Mesendoderm (in vitro differentiated cells): ENCODE measurements around the gene FRMD4A.

Experiments used
- DNase-seq: peaks from one replicate; pipeline ENCODE4 v3.0.0; 2013
- H2AK5ac ChIP-seq: 2 replicates; pipeline ENCODE4 v1.6.1; 2013; ENCODE audit warnings: low read length, inconsistent platforms
- H2BK120ac ChIP-seq: 2 replicates; pipeline ENCODE4 v1.6.1; 2013; ENCODE audit warnings: low read depth, mild to moderate bottlenecking, low read length, moderate library complexity, mixed read lengths
- H2BK15ac ChIP-seq: replicated peaks from 2 replicates; pipeline ENCODE4 v1.6.1; 2013; ENCODE audit warnings: low read depth, mild to moderate bottlenecking, moderate library complexity
- H2BK5ac ChIP-seq: 2 replicates; pipeline ENCODE4 v1.6.1; 2013; ENCODE audit warnings: low read length, inconsistent platforms
- H3K18ac ChIP-seq: 2 replicates; pipeline ENCODE4 v1.6.1; 2013; ENCODE audit warnings: mild to moderate bottlenecking, low read length, mixed read lengths
- H3K23ac ChIP-seq: one replicate; pipeline ENCODE4 v1.6.1; 2013; ENCODE audit warnings: low read length
- H3K27ac ChIP-seq: 2 replicates; pipeline ENCODE4 v1.5.1; 2013; ENCODE audit warnings: low read depth, mild to moderate bottlenecking, inconsistent platforms, low read length, moderate library complexity
- H3K27me3 ChIP-seq: 2 replicates; pipeline ENCODE4 v1.6.1; 2013; ENCODE audit warnings: low read length, control low read depth, mild to moderate bottlenecking, inconsistent platforms; ENCODE audit not compliant: insufficient read depth, poor library complexity
- H3K36me3 ChIP-seq: 2 replicates; pipeline ENCODE4 v1.6.1; 2013; ENCODE audit warnings: low read length, inconsistent platforms; ENCODE audit not compliant: control insufficient read depth, insufficient read depth
- H3K4ac ChIP-seq: one replicate; pipeline ENCODE4 v1.6.1; 2013; ENCODE audit warnings: low read depth, mild to moderate bottlenecking, low read length, moderate library complexity
- H3K4me1 ChIP-seq: 2 replicates; pipeline ENCODE4 v1.6.1; 2013; ENCODE audit warnings: low read depth, low read length, inconsistent platforms; ENCODE audit not compliant: control insufficient read depth
- H3K4me2 ChIP-seq: 2 replicates; pipeline ENCODE4 v1.6.1; 2013; ENCODE audit warnings: low read length
- H3K4me3 ChIP-seq: 2 replicates; pipeline ENCODE4 v1.5.1; 2013; ENCODE audit warnings: mild to moderate bottlenecking, low read length
- H3K56ac ChIP-seq: one replicate; pipeline ENCODE4 v1.6.1; 2013; ENCODE audit warnings: low read length
- H3K79me1 ChIP-seq: 2 replicates; pipeline ENCODE4 v1.6.1; 2013; ENCODE audit warnings: low read length, inconsistent platforms
- H3K79me2 ChIP-seq: 2 replicates; pipeline ENCODE4 v1.6.1; 2013; ENCODE audit warnings: mild to moderate bottlenecking, low read length; ENCODE audit not compliant: control insufficient read depth, insufficient read depth
- H3K9ac ChIP-seq: 2 replicates; pipeline ENCODE4 v1.6.1; 2013; ENCODE audit warnings: low read length, inconsistent platforms
- H4K5ac ChIP-seq: one replicate; pipeline ENCODE4 v1.6.1; 2013; ENCODE audit warnings: low read length
- H4K8ac ChIP-seq: one replicate; pipeline ENCODE4 v1.6.1; 2013; ENCODE audit warnings: low read depth, mild to moderate bottlenecking, control low read depth, low read length, moderate library complexity
- WGBS: extraction: QIAGEN DNeasy Blood & Tissue Kit; methylation state at CpG from one replicate; pipeline ENCODE4 v1.1.7; 2013; ENCODE audit warnings: low lambda C conversion rate, missing lambda C conversion rate; ENCODE audit not compliant: insufficient coverage; ENCODE audit errors: extremely low coverage; 5-methylcytosine and 5-hydroxymethylcytosine counted together

FRMD4A gene

DNA sequence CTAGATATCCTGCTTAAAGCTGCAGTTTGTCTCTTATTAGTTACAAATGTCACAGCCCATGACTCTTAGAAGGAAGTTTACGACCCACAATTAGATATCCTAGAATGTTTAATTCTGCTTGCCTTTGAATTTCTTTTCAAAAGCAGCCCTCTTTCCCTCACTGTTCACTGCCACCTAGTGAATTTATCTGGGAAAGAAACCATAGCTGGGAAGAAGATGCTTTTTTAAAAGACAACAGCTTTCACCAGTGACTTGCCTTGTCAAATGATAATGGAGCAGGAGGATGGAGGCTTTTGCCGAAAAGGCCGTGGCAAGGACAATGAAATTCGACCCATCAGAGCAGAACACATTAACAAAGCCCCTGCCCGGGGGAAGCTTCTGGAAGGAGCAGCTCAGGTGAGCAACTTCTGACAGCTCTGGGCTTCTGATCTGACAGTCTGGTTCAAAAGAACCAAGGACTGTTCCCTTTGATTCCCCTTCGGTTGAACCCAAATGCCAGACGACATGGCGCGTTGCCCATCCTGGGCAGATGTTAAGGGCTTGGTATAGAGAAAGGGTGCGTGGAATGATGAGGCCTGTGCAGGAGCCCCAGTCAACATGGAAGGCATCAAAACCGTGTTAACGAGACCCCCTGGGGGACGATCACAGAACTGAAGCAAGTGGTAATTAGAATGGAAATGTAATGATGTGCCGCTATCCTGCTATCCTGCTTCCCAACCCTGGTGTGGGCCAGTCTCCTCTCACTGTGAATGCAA, 236.8 kb downstream of the FRMD4A start:
- Histone ChIP-seq H3K23ac (no peak overlapping the region), H2AK5ac (no peak overlapping the region), H4K5ac (no peak overlapping the region), H2BK5ac (no peak overlapping the region), H3K79me2 (no peaks in the 10 kb centered on the region), H3K56ac (no peak overlapping the region), H3K4me2 (no peak overlapping the region), H3K18ac (no peak overlapping the region), H3K4me3 (no peak overlapping the region), H3K27ac (no peak overlapping the region), H3K27me3 (no peaks in the 10 kb centered on the region), H4K8ac (no peak overlapping the region), H3K79me1 (no peaks in the 10 kb centered on the region), H3K4ac (no peak overlapping the region), H2BK15ac (no peak overlapping the region), H3K4me1 (no peaks in the 10 kb centered on the region), H3K9ac (no peak overlapping the region), H2BK120ac (no peak overlapping the region), H3K36me3 (no peaks in the 10 kb centered on the region)
- peak; percentile 72 for DNase-seq
- WGBS, result no CpG with 5 or more reads among the region's 14 CpGs

DNA sequence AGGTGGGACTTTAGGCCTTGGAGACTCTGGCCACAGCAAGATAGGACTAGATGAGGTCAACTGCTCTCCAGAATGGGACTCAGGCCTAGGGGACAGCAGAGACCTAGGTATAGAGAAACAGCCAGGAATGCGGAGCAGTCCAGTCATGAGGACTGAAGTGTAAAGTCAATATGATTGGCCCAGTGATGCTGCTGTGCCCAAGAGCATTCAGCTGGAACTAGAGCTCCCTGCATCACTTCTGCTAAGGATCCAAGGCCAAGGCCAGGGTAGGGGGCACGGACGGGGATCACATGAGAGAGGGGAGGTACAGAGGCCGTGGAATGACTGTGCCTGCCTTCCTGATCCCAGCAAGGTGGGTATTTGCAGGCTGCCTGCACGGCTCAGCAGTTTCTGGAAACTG, 237.9 kb downstream of the FRMD4A start:
- Histone ChIP-seq H3K27me3 (no peaks in the 10 kb centered on the region), H3K27ac (no peak overlapping the region), H4K5ac (no peak overlapping the region), H3K9ac (no peak overlapping the region), H2BK15ac (no peak overlapping the region), H4K8ac (no peak overlapping the region), H3K4me1 (no peaks in the 10 kb centered on the region), H3K23ac (no peak overlapping the region), H3K56ac (no peak overlapping the region), H3K4me3 (no peak overlapping the region), H3K4me2 (no peak overlapping the region), H3K79me2 (no peaks in the 10 kb centered on the region), H2BK120ac (no peak overlapping the region), H3K36me3 (no peaks in the 10 kb centered on the region), H3K4ac (no peak overlapping the region), H2BK5ac (no peak overlapping the region), H3K18ac (no peak overlapping the region), H3K79me1 (no peaks in the 10 kb centered on the region), H2AK5ac (no peak overlapping the region)
- DNase-seq, result no peak
- no CpG with 5 or more reads among the region's 5 CpGs for WGBS

DNA sequence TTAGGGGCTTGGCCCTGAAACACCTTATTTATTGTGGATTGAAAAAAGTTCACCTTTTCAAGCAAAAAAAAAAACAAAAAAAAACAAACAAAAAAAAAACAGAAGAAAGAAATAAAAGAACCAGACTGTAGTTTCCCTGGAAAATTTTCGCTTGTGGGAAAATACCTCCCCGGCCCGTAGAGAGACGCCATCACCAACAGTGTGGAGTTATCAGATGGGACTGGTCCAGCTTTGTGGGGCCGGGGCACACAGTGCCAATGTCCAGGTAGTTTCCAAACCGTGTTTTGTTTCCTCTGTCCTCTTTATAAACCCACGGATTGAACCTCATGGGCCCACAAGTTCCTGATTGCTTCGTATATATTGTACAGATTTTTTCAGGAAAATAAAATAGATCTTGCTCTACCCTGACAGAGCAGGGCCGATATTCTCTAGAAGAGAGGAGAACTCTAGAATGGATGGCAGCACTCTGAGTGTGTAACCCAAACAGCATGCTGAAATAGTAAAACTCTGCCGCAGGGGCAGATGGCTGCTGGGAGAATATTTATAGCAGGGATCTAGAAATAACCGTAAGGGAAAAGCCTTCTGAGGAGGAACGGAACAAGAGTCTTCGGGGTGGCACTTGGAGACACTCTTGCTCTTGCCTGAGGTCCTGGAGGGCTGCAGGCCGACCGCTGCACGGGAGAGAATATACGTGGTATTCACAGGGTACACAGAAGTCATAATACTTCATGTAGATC, 241.0 kb downstream of the FRMD4A start:
- Histone ChIP-seq H4K5ac (no peak overlapping the region), H3K4me2 (no peak overlapping the region), H3K18ac (no peak overlapping the region), H3K4me1 (no peaks in the 10 kb centered on the region), H2AK5ac (no peak overlapping the region), H2BK15ac (no peak overlapping the region), H3K79me1 (no peaks in the 10 kb centered on the region), H3K56ac (no peak overlapping the region), H3K27me3 (no peaks in the 10 kb centered on the region), H3K36me3 (no peaks in the 10 kb centered on the region), H3K9ac (no peak overlapping the region), H3K79me2 (no peaks in the 10 kb centered on the region), H2BK120ac (no peak overlapping the region), H3K27ac (no peak overlapping the region), H4K8ac (no peak overlapping the region), H2BK5ac (no peak overlapping the region), H3K4me3 (no peak overlapping the region), H3K23ac (no peak overlapping the region), H3K4ac (no peak overlapping the region)
- no CpG with 5 or more reads among the region's 17 CpGs for WGBS
- no peak for DNase-seq

DNA sequence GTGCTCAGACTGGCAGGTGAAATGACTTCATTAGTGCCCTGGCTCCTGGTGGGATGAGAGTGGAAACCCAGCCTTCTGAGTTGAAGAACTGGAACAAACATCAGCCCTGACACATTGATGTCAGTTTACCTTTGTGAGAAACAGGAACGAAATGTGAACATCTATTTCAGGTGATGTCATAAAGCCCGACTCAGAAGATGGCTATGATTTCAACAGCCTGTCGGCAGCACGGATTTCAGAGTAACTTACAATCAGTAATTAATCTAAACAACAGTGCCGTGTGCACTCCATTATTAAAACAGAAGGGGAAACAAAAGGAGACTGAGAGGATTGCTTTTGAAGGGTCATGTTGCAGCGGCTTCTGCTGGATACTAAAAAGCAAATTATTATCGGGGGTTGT, 243.2 kb downstream of the FRMD4A start:
- Histone ChIP-seq H3K4me1 (no peaks in the 10 kb centered on the region), H2AK5ac (no peak overlapping the region), H3K4me2 (no peak overlapping the region), H3K4ac (no peak overlapping the region), H3K27ac (no peak overlapping the region), H4K5ac (no peak overlapping the region), H3K36me3 (no peaks in the 10 kb centered on the region), H2BK15ac (no peak overlapping the region), H2BK5ac (no peak overlapping the region), H2BK120ac (no peak overlapping the region), H3K9ac (no peak overlapping the region), H4K8ac (no peak overlapping the region), H3K79me1 (no peaks in the 10 kb centered on the region), H3K79me2 (no peaks in the 10 kb centered on the region), H3K56ac (no peak overlapping the region), H3K18ac (no peak overlapping the region), H3K23ac (no peak overlapping the region), H3K4me3 (no peak overlapping the region), H3K27me3 (no peaks in the 10 kb centered on the region)
- DNase-seq, result no peak
- WGBS, result no CpG with 5 or more reads among the region's 7 CpGs

DNA sequence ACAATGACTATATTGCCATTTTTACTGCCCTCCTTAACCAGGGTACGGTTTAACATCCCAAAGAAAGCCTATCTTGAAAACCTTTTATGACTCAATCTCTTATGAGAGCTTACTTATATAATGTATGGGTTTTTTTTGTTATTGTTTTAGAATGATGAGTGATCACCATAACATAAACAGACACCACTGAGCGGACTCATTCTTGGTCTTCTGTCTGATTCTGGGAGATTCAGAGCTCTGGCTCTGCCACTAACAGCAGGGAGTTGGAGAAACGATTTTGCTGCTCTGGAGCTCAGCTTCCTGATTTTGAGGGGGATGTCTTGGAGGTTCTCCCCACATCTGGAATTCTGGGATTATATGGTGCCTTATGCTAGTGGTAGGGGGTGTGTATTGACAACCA, 244.1 kb downstream of the FRMD4A start:
- no peaks in the 10 kb centered on the region for H3K27me3 ChIP-seq
- no peak overlapping the region for H3K4me2 ChIP-seq
- no peaks in the 10 kb centered on the region for H3K79me2 ChIP-seq
- H3K79me1 ChIP-seq, result no peaks in the 10 kb centered on the region
- H3K56ac ChIP-seq, result no peak overlapping the region
- no peak overlapping the region for H3K4ac ChIP-seq
- H4K8ac ChIP-seq, result no peak overlapping the region
- H2AK5ac ChIP-seq, result no peak overlapping the region
- no peak overlapping the region for H3K27ac ChIP-seq
- no peak overlapping the region for H2BK15ac ChIP-seq
- H3K4me1 ChIP-seq, result no peaks in the 10 kb centered on the region
- H3K9ac ChIP-seq, result no peak overlapping the region
- no peak overlapping the region for H3K4me3 ChIP-seq
- DNase-seq, result no peak
- H3K18ac ChIP-seq, result no peak overlapping the region
- no CpG with 5 or more reads among the region's 3 CpGs for WGBS
- no peak overlapping the region for H3K23ac ChIP-seq
- no peaks in the 10 kb centered on the region for H3K36me3 ChIP-seq
- H2BK5ac ChIP-seq, result no peak overlapping the region
- H2BK120ac ChIP-seq, result no peak overlapping the region
- H4K5ac ChIP-seq, result no peak overlapping the region
